Measurements from ENCODE around the gene LLGL2. TPM values are rescaled to one million over a fixed set of nuclear protein-coding genes. Genes with fewer than 3 reads are reported as not detected.

Gene LLGL2, protein sequence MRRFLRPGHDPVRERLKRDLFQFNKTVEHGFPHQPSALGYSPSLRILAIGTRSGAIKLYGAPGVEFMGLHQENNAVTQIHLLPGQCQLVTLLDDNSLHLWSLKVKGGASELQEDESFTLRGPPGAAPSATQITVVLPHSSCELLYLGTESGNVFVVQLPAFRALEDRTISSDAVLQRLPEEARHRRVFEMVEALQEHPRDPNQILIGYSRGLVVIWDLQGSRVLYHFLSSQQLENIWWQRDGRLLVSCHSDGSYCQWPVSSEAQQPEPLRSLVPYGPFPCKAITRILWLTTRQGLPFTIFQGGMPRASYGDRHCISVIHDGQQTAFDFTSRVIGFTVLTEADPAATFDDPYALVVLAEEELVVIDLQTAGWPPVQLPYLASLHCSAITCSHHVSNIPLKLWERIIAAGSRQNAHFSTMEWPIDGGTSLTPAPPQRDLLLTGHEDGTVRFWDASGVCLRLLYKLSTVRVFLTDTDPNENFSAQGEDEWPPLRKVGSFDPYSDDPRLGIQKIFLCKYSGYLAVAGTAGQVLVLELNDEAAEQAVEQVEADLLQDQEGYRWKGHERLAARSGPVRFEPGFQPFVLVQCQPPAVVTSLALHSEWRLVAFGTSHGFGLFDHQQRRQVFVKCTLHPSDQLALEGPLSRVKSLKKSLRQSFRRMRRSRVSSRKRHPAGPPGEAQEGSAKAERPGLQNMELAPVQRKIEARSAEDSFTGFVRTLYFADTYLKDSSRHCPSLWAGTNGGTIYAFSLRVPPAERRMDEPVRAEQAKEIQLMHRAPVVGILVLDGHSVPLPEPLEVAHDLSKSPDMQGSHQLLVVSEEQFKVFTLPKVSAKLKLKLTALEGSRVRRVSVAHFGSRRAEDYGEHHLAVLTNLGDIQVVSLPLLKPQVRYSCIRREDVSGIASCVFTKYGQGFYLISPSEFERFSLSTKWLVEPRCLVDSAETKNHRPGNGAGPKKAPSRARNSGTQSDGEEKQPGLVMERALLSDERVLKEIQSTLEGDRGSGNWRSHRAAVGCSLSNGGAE
- total RNA-seq: 51.2 TPM

DNA sequence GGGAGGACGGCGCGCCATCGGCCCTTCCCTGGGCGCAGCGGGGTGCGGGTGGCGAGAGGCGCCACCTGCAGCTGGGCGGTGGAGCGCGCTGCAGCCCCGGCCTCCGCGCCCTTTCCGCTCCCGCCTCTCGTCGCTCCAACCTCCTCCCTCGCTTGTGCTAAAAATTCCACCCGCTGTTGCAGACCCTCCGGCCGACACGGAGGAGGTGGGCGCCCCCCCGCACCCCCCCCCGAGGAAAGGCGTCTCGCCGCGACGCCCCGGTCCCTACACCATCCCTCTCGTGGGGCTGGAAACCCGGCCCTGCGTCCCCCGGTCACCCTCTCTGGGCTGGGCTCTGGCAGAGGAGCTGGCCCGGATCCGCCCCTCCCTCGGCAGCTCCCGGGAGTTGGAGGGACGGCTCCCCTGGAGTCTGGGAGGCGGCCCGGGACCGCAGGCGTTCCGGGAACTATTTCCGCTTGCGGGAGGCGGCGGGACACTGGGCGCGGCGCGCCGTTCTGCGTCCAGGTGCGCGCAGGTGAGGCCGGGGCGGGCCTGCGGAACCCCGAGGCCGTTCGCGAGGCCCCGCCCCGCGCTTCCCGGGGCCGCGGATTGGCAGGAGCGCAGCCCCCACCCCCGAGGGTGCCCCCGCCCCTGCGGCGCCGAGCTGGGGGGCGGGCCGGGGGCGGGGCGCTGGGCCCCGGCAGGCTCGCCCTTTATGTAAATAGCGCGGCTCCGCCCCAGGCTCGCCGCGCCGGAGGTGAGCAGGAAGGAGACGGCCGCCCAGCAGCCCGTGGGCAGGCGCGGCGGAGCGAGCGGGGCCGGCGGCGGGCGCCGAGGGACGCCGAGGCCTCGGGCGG lies at the start of gene LLGL2:
Gene LLGL2, plus strand, starts transcription at position 728 of the 836 bp plus-strand sequence. CDS start 17,730 bp downstream, outside the sequence.

DNA sequence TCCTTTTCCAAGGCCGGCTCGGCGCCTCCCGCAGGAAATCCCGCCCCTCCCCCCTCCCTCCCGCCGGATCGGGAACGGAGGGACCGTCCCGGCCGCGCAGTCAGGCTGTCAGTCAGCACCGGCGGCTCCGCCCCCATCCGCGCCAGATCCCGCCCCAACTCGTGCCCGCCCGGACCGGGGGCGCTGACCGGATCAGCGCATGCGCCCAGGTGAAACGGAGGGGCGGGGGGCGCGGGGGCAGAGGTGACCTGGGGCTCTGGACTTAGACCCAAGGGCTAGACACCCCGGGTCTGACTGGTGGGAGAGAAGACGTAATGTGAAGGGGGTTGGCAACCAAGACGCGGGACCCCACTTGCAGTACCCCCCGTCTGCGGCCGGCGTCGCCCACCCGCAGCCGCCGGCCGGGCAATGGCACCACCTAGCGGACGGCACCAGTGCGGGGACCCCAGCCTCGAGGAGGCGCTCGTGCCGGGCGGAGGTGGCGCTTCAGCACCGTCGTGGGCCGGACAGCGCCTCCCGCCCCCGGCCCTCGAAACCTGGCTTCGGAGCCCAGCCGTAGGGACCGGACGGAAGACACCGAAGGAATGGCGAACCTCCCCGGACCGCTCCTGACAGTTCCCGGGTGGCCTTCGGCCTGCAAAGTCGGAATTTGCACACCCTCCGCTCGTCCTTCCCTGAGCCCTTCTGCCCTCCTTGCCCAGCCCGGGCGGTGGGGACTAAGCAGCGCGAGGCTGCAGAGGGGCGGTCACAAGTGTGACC lies 9.8 kb upstream of the LLGL2 start, which contains the start of gene CASKIN2:
Gene CASKIN2, minus strand, starts transcription at position 42 of the 759 bp plus-strand sequence. CDS start 1,733 bp downstream, outside the sequence.

DNA sequence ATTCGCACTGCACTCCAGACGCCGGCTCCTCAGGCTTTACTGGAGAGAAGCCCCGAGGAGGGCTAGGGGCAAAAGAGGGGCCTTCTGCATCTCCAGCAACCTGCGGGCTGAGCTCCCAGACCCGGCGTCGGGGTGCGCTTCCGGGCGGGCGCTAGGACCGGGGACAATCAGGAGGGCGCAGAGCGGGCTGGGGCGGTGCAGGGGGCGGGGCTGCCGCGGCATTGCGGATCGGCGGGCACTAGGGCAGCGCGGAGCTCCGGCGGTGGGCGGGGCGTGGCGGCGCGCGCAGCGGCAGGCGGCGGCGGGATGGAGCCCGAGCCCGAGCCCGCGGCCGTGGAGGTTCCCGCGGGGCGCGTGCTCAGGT lies 9.3 kb upstream of the LLGL2 start, which contains the start of gene TSEN54:
Gene TSEN54, plus strand, starts transcription at position 274 of the 364 bp plus-strand sequence. Its CDS starts 33 bp downstream, at position 307.

DNA sequence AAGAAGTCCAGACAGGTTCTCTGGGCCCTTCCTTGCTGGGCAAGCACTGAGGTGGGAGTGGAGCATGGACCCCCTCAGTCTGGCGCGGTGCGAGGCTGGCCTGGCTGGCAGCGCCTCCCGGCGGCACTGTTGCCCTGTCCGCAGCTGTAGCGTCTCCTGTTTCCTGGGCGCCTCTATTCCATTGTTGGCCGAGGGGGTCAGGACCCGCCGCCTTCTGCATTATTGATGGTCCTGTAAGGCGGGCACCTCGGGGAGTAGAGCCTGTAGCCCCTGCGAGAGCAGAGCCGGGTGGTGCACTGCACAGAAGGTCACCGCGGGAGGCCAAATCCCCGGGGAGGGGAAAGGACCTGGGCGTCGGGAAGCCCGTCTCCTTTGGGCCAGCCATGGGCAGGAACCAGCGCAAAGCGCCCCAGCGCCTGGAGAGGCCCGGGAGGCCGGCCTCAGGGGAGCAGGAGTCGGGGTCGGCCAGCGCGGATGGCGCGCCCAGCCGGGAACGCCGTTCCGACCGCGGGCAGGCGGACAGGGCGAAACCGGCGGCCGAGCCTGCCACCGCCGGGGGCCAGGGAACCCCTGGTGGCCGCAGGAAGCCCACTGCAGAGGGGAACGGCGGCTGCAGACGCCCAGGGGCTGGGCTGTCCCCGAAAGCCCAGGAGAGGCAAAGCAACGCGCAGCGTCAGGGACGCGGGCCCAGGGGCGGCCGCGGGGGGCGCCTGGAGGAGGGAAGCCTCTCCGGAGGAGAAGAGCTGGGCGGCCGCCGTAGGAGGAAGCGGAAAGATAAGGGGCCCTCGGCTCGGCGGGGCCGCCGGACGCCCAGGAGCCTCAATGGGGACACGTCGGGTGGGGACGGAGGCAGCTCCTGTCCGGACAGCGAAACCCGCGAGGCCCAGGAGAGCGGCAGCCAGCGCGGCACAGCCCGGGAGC lies 62.4 kb downstream of the LLGL2 start, which contains the start of gene MYO15B:
Gene MYO15B, plus strand, starts transcription at position 126 of the 921 bp plus-strand sequence. Its CDS starts 258 bp downstream, at position 384.

Other genes starting within 250 kb of the LLGL2 start
- gene SLC25A19, start 236.3 kb upstream of the LLGL2 start, total RNA-seq: 5.2 TPM
- 101 TPM for gene GRB2, start 120.0 kb upstream of the LLGL2 start, total RNA-seq
- 54.9 TPM for gene TMEM94, start 69.1 kb upstream of the LLGL2 start, total RNA-seq
- 23.3 TPM for gene CASKIN2, start 10.2 kb upstream of the LLGL2 start, total RNA-seq
- 19.4 TPM for gene TSEN54, start 9.2 kb upstream of the LLGL2 start, total RNA-seq
- gene MYO15B, start 62.1 kb downstream of the LLGL2 start, total RNA-seq: 185 TPM
- 3.5 TPM for gene SMIM5, start 107.7 kb downstream of the LLGL2 start, total RNA-seq
- 32.5 TPM for gene RECQL5, start 141.5 kb downstream of the LLGL2 start, total RNA-seq
- 109 TPM for gene SAP30BP, start 141.6 kb downstream of the LLGL2 start, total RNA-seq
- 19.5 TPM for gene ITGB4, start 195.8 kb downstream of the LLGL2 start, total RNA-seq
- gene GALK1, start 239.5 kb downstream of the LLGL2 start, total RNA-seq: 14.5 TPM

Measured in camera-type eye (tissue), 1 donor.